Sigmoid colon (tissue), 4 donors: ENCODE results near the gene SLC16A6.
"Not testable (repeated sequence)": the region's sequence is repeated elsewhere in the genome, so short reads cannot be mapped to it uniquely, and the experiment has no call there.

Experiments used
- CTCF ChIP-seq, 4 experiments: fragments of 450-650 bp in 3 of 4; fragments of 200-600 bp in 1 of 4; IDR thresholded peaks; one replicate each; pipeline ENCODE4 v1.5.1; 2016 to 2019; ENCODE audit warnings: antibody characterized with exemption in 4 of 4, mild to moderate bottlenecking in 3 of 4, moderate library complexity in 2 of 4
- POLR2AphosphoS5 ChIP-seq, 4 donors: sonication (generic); formaldehyde crosslinking; IDR thresholded peaks; one replicate each; pipeline ENCODE4 v1.6.1; 2017; ENCODE audit warnings: antibody characterized with exemption in 4 of 4

GRCh38 chr17:68263101-68263681 lies 27.7 kb downstream of the SLC16A6 start:
- peak in 2 of 4 experiments; percentile 53 to 58 for TF ChIP-seq CTCF (IDR thresholded peaks at IDR 0.05)
- not testable (repeated sequence) for TF ChIP-seq POLR2AphosphoS5 (IDR thresholded peaks at IDR 0.05)
